ENCODE data around the gene ZNF460.

The ZNF460 gene

GRCh38 chr19:57310792-57311191 is 30.5 kb downstream of the ZNF460 start:
- H3K4me3 ChIP-seq (ENCODE audit: low read length in 2 of 2), result no peak overlapping the region
- no peak overlapping the region for H4K8ac ChIP-seq (ENCODE audit: low read depth, low read length)
- peaks cover 0 to 1% of the 10 kb centered on the region in 2 donors for H3K4me1 ChIP-seq (ENCODE audit: control insufficient read depth in 2 of 2, insufficient read depth in 1 of 2, low read depth in 1 of 2, low read length in 2 of 2)
- H3K14ac ChIP-seq (ENCODE audit: low read length), result no peak overlapping the region
- H2BK120ac ChIP-seq (ENCODE audit: low read depth, low read length), result no peak overlapping the region
- no peak overlapping the region for H2BK12ac ChIP-seq (ENCODE audit: low read length)
- no peak overlapping the region for H2BK15ac ChIP-seq (ENCODE audit: low read length)
- no peaks in the 10 kb centered on the region for H3K36me3 ChIP-seq (replicated peaks in 1 of 2; ENCODE audit: control insufficient read depth in 2 of 2, insufficient read depth in 2 of 2, low read length in 2 of 2)
- no peak for DNase-seq (ENCODE audit: low spot score)
- H4K91ac ChIP-seq (ENCODE audit: low read depth, low read length, poor library complexity), result no peak overlapping the region
- H3K9me3 ChIP-seq (replicated peaks in 1 of 2; ENCODE audit: control insufficient read depth in 2 of 2, insufficient read depth in 1 of 2, low read depth in 1 of 2, low read length in 2 of 2), result peaks cover 0 to 1% of the 10 kb centered on the region in 2 donors
- no peak overlapping the region for H3K23ac ChIP-seq (ENCODE audit: low read depth, low read length, poor library complexity)
- H3K27me3 ChIP-seq (ENCODE audit: control insufficient read depth in 3 of 3, insufficient read depth in 3 of 3, low read depth in 1 of 3, low read length in 3 of 3), result no peaks in the 10 kb centered on the region
- H3K18ac ChIP-seq (ENCODE audit: low read length), result no peak overlapping the region
- H3K79me1 ChIP-seq (ENCODE audit: low read depth, low read length), result no peaks in the 10 kb centered on the region
- H2AK5ac ChIP-seq (ENCODE audit: low read depth, low read length), result no peak overlapping the region
- H3K4me2 ChIP-seq (ENCODE audit: insufficient read depth, low read length, poor library complexity, severe bottlenecking), result no peak overlapping the region
- no peak overlapping the region for H2BK5ac ChIP-seq (ENCODE audit: low read length)
- H3K27ac ChIP-seq (replicated peaks; ENCODE audit: low read length), result no peak overlapping the region
- H3K9ac ChIP-seq (ENCODE audit: low read depth, low read length, poor library complexity), result no peak overlapping the region
- WGBS, 2 donors (ENCODE audit: extremely low coverage in 2 of 2, insufficient read length in 2 of 2, insufficient replicate concordance in 1 of 2), result no CpG with 5 or more reads among the region's 2 CpGs
- peak overlapping the region; percentile 79 for H2AFZ ChIP-seq (ENCODE audit: low read length)
- no peak overlapping the region for H3K4ac ChIP-seq (ENCODE audit: low read length)

GRCh38 chr19:57314146-57314545 is 33.9 kb downstream of the ZNF460 start:
- H3K14ac ChIP-seq (ENCODE audit: low read length), result no peak overlapping the region
- WGBS, 2 donors (ENCODE audit: extremely low coverage in 2 of 2, insufficient read length in 2 of 2, insufficient replicate concordance in 1 of 2), result no CpG with 5 or more reads among the region's 4 CpGs
- H4K8ac ChIP-seq (ENCODE audit: low read depth, low read length), result no peak overlapping the region
- no peaks in the 10 kb centered on the region for H3K36me3 ChIP-seq (replicated peaks in 1 of 2; ENCODE audit: control insufficient read depth in 2 of 2, insufficient read depth in 2 of 2, low read length in 2 of 2)
- no peak overlapping the region for H2BK12ac ChIP-seq (ENCODE audit: low read length)
- no peak overlapping the region for H4K91ac ChIP-seq (ENCODE audit: low read depth, low read length, poor library complexity)
- no peak overlapping the region for H3K4ac ChIP-seq (ENCODE audit: low read length)
- no peak overlapping the region for H3K23ac ChIP-seq (ENCODE audit: low read depth, low read length, poor library complexity)
- H2AFZ ChIP-seq (ENCODE audit: low read length), result no peak overlapping the region
- no peak overlapping the region for H3K4me3 ChIP-seq (ENCODE audit: low read length in 2 of 2)
- H3K9ac ChIP-seq (ENCODE audit: low read depth, low read length, poor library complexity), result no peak overlapping the region
- no peak for DNase-seq (ENCODE audit: low spot score)
- H2AK5ac ChIP-seq (ENCODE audit: low read depth, low read length), result no peak overlapping the region
- H3K27ac ChIP-seq (replicated peaks; ENCODE audit: low read length), result no peak overlapping the region
- H3K27me3 ChIP-seq (ENCODE audit: control insufficient read depth in 3 of 3, insufficient read depth in 3 of 3, low read depth in 1 of 3, low read length in 3 of 3), result no peaks in the 10 kb centered on the region
- no peak overlapping the region for H3K18ac ChIP-seq (ENCODE audit: low read length)
- no peak overlapping the region for H2BK5ac ChIP-seq (ENCODE audit: low read length)
- H3K79me1 ChIP-seq (ENCODE audit: low read depth, low read length), result no peaks in the 10 kb centered on the region
- no peak overlapping the region for H3K4me2 ChIP-seq (ENCODE audit: insufficient read depth, low read length, poor library complexity, severe bottlenecking)
- no peak overlapping the region for H2BK120ac ChIP-seq (ENCODE audit: low read depth, low read length)
- H2BK15ac ChIP-seq (ENCODE audit: low read length), result no peak overlapping the region
- H3K9me3 ChIP-seq (replicated peaks in 1 of 2; ENCODE audit: control insufficient read depth in 2 of 2, insufficient read depth in 1 of 2, low read depth in 1 of 2, low read length in 2 of 2), result no peaks in the 10 kb centered on the region
- H3K4me1 ChIP-seq (ENCODE audit: control insufficient read depth in 2 of 2, insufficient read depth in 1 of 2, low read depth in 1 of 2, low read length in 2 of 2), result peaks cover 0 to 5% of the 10 kb centered on the region in 2 donors

- no peak overlapping the region for H3K14ac ChIP-seq (ENCODE audit: low read length)
- H2AFZ ChIP-seq (ENCODE audit: low read length), result peak overlapping the region; percentile 69
- DNase-seq (ENCODE audit: low spot score), result no peak
- H3K4ac ChIP-seq (ENCODE audit: low read length), result no peak overlapping the region
- H4K8ac ChIP-seq (ENCODE audit: low read depth, low read length), result no peak overlapping the region
- H4K91ac ChIP-seq (ENCODE audit: low read depth, low read length, poor library complexity), result no peak overlapping the region
- H3K9me3 ChIP-seq (replicated peaks in 1 of 2; ENCODE audit: control insufficient read depth in 2 of 2, insufficient read depth in 1 of 2, low read depth in 1 of 2, low read length in 2 of 2), result no peaks in the 10 kb centered on the region
- no peak overlapping the region for H3K4me3 ChIP-seq (ENCODE audit: low read length in 2 of 2)
- H3K27ac ChIP-seq (replicated peaks; ENCODE audit: low read length), result no peak overlapping the region
- H3K4me2 ChIP-seq (ENCODE audit: insufficient read depth, low read length, poor library complexity, severe bottlenecking), result no peak overlapping the region
- H3K36me3 ChIP-seq (replicated peaks in 1 of 2; ENCODE audit: control insufficient read depth in 2 of 2, insufficient read depth in 2 of 2, low read length in 2 of 2), result no peaks in the 10 kb centered on the region
- no peak overlapping the region for H2BK5ac ChIP-seq (ENCODE audit: low read length)
- no peak overlapping the region for H2BK12ac ChIP-seq (ENCODE audit: low read length)
- H2BK15ac ChIP-seq (ENCODE audit: low read length), result no peak overlapping the region
- no peak overlapping the region for H2BK120ac ChIP-seq (ENCODE audit: low read depth, low read length)
- no peak overlapping the region for H3K23ac ChIP-seq (ENCODE audit: low read depth, low read length, poor library complexity)
- H3K27me3 ChIP-seq (ENCODE audit: control insufficient read depth in 3 of 3, insufficient read depth in 3 of 3, low read depth in 1 of 3, low read length in 3 of 3), result no peaks in the 10 kb centered on the region
- peaks cover 8 to 14% of the 10 kb centered on the region in 2 donors for H3K4me1 ChIP-seq (ENCODE audit: control insufficient read depth in 2 of 2, insufficient read depth in 1 of 2, low read depth in 1 of 2, low read length in 2 of 2)
- peaks cover 9% of the 10 kb centered on the region for H3K79me1 ChIP-seq (ENCODE audit: low read depth, low read length)
- WGBS, 2 donors (ENCODE audit: extremely low coverage in 2 of 2, insufficient read length in 2 of 2, insufficient replicate concordance in 1 of 2), result no CpG with 5 or more reads among the region's 29 CpGs
- H3K9ac ChIP-seq (ENCODE audit: low read depth, low read length, poor library complexity), result no peak overlapping the region
- no peak overlapping the region for H3K18ac ChIP-seq (ENCODE audit: low read length)
- no peak overlapping the region for H2AK5ac ChIP-seq (ENCODE audit: low read depth, low read length)
Observed at GRCh38 chr19:57317503-57317902, 37.2 kb downstream of the ZNF460 start.

- peak overlapping the region; percentile 63 for H3K4me2 ChIP-seq (ENCODE audit: insufficient read depth, low read length, poor library complexity, severe bottlenecking)
- no peaks in the 10 kb centered on the region for H3K9me3 ChIP-seq (replicated peaks in 1 of 2; ENCODE audit: control insufficient read depth in 2 of 2, insufficient read depth in 1 of 2, low read depth in 1 of 2, low read length in 2 of 2)
- no peak overlapping the region for H2BK120ac ChIP-seq (ENCODE audit: low read depth, low read length)
- H4K91ac ChIP-seq (ENCODE audit: low read depth, low read length, poor library complexity), result no peak overlapping the region
- no peak overlapping the region for H3K14ac ChIP-seq (ENCODE audit: low read length)
- no peak for DNase-seq (ENCODE audit: low spot score)
- H2BK15ac ChIP-seq (ENCODE audit: low read length), result no peak overlapping the region
- peaks cover 8 to 14% of the 10 kb centered on the region in 2 donors for H3K36me3 ChIP-seq (replicated peaks in 1 of 2; ENCODE audit: control insufficient read depth in 2 of 2, insufficient read depth in 2 of 2, low read length in 2 of 2)
- H3K27me3 ChIP-seq (ENCODE audit: control insufficient read depth in 3 of 3, insufficient read depth in 3 of 3, low read depth in 1 of 3, low read length in 3 of 3), result no peaks in the 10 kb centered on the region
- H3K4ac ChIP-seq (ENCODE audit: low read length), result no peak overlapping the region
- peaks cover 8 to 14% of the 10 kb centered on the region in 2 donors for H3K4me1 ChIP-seq (ENCODE audit: control insufficient read depth in 2 of 2, insufficient read depth in 1 of 2, low read depth in 1 of 2, low read length in 2 of 2)
- peak overlapping the region; percentile 66 for H3K18ac ChIP-seq (ENCODE audit: low read length)
- no peak overlapping the region for H3K9ac ChIP-seq (ENCODE audit: low read depth, low read length, poor library complexity)
- peak overlapping the region; percentile 86 for H2AFZ ChIP-seq (ENCODE audit: low read length)
- peak overlapping the region; percentile 81 for H3K27ac ChIP-seq (replicated peaks; ENCODE audit: low read length)
- WGBS, 2 donors (ENCODE audit: extremely low coverage in 2 of 2, insufficient read length in 2 of 2, insufficient replicate concordance in 1 of 2), result no CpG with 5 or more reads among the region's 1 CpG
- peak overlapping the region; percentile 72 to 85 for H3K4me3 ChIP-seq (ENCODE audit: low read length in 2 of 2)
- peaks cover 11% of the 10 kb centered on the region for H3K79me1 ChIP-seq (ENCODE audit: low read depth, low read length)
- no peak overlapping the region for H2AK5ac ChIP-seq (ENCODE audit: low read depth, low read length)
- no peak overlapping the region for H4K8ac ChIP-seq (ENCODE audit: low read depth, low read length)
- no peak overlapping the region for H2BK5ac ChIP-seq (ENCODE audit: low read length)
- H2BK12ac ChIP-seq (ENCODE audit: low read length), result no peak overlapping the region
- no peak overlapping the region for H3K23ac ChIP-seq (ENCODE audit: low read depth, low read length, poor library complexity)
Observed at GRCh38 chr19:57319869-57320179, 39.5 kb downstream of the ZNF460 start.

Measured in neuronal stem cell (in vitro differentiated cells).